Eye (tissue), 1 donor: ENCODE measurements around the gene CRHBP.
"Not testable (repeated sequence)": the region's sequence is repeated elsewhere in the genome, so short reads cannot be mapped to it uniquely, and the experiment has no call there.

Experiments
- DNase-seq: peaks from one replicate; pipeline ENCODE4 v3.0.0-alpha.2; 2015

The CRHBP gene, protein sequence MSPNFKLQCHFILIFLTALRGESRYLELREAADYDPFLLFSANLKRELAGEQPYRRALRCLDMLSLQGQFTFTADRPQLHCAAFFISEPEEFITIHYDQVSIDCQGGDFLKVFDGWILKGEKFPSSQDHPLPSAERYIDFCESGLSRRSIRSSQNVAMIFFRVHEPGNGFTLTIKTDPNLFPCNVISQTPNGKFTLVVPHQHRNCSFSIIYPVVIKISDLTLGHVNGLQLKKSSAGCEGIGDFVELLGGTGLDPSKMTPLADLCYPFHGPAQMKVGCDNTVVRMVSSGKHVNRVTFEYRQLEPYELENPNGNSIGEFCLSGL

DNA sequence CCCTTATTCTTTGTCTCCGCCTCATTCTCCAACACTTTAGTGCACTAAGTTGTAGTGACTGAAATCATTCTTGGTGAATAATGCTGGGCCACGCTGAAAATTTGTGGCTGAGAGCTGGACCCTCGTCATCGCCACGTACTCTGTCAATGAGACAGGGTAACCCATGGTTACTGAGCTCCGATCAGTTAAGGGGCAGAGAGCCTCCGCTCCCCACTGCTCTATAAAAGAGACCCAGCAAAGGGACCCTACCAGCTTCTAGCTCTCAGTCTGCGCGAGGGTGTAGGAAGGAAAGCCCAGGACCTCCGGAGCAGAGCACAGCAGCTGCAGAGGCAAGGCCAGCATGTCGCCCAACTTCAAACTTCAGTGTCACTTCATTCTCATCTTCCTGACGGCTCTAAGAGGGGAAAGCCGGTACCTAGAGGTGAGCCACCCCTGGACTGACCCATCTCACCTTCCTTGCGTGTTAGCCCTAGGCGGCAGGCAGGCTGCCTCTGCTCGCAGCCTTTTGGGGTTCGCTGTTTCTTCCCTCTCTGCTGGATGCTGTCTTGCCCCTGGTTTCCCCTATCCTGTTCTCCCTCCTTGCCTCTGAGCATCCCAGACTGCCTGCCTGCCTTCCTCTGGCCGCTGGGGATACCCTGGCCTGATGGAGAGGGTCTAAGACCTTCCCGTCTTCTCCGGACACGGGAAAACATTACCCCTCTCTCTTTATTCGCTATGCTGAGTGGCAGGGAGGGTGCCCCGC lies at the start of gene CRHBP:
Gene CRHBP (plus strand): TSS at position 251 of the 742 bp plus-strand sequence. CDS start 90 bp downstream, at position 341.
- DNase-seq = peak; percentile 14

DNA sequence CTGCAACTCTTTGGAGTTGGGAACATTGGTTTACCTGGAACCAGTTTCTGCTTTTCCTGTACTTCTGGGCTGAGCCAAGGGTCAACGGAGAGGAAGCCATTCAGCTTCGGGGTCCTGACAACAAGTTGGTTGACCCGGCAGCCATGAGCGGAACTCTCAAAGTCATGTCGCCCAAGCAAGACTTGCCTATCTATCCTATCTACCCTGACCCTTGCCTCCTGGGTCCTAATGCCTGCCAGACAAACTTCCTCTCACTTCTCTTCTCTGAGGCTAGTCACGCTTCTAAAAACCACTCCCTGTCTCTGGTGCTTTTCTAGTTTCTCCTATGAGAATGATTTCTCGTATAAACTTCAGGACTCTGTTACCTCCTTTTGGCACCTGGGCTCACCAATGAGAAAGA lies 44.7 kb upstream of the CRHBP start:
- no peak for DNase-seq

DNA sequence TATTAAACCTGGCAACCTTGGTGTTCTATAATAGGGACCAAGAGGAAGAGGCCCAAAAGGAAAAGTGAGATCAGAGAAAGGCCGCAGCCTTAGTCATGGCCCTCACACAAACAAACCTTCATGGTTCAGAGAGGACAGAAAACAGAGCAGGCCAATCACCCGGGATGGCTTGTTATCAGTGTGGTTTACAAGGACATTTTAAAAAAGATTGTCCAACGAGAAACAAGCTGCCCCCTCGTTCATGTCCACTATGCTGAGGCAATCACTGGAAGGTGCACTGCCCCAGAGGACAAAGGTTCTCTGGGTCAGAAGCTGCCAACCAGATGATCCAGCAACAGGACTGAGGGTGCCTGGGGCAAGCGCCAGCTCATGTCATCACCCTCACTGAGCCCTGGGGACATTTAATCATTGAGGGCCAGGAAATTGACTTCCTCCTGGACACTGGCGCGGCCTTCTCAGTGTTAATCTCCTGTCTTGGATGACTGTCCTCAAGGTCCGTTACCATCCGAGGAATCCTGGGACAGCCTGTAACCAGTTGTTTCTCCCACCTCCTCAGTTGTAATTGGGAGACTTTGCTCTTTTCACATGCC lies 42.4 kb upstream of the CRHBP start:
- not testable (repeated sequence) for DNase-seq

DNA sequence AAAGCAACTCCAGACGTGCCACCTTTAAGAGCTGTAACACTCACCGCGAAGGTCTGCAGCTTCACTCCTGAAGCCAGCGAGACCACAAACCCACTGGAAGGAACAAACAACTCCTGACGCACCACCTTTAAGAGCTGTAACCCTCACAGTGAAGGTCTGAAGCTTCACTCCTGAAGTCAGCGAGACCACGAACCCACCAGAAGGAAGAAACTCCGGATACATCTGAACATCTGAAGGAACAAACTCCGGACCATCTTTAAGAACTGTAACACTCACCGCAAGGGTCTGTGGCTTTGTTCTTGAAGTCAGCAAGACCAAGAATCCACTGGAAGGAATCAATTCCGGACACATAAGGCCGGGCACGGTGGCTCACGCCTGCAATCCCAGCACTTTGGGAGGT lies 38.2 kb upstream of the CRHBP start:
- not testable (repeated sequence) for DNase-seq

DNA sequence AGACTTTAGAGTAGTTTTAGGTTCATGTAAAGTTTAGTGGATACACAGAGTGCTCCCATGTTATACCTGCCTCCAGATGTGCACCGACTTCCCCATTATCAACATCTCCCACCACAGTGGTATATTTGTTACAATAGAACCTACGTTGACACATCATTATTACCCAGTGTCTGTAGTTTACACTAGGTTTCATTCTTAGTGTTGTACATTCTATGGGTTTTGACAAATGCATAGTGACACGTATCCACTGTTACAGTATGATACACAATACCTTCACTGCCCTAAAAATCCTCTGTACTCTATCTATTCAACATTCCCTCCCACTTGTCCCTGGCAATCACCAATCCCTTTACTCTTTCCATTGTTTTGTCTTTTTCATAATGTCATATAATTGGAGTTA lies 34.3 kb upstream of the CRHBP start:
- no peak for DNase-seq

DNA sequence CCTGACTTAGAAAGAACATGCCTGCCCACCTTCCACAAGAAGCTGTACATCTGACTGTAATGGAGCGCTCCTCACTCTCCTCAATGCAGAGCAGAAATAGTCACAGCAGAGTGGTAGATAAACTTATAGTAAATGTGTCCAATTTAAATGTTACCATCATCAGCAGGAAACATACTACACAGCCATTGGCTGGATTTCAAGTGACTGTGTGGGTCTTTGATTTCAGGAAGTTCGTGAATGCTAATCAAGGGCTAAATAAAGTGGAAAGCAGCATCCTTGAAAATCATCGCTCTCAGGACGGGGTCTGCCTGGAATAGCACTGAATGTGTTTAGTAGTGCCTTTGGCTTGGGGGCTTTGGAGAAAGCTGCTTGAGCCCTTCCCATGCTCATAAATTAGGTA lies 32.4 kb upstream of the CRHBP start:
- no peak for DNase-seq

DNA sequence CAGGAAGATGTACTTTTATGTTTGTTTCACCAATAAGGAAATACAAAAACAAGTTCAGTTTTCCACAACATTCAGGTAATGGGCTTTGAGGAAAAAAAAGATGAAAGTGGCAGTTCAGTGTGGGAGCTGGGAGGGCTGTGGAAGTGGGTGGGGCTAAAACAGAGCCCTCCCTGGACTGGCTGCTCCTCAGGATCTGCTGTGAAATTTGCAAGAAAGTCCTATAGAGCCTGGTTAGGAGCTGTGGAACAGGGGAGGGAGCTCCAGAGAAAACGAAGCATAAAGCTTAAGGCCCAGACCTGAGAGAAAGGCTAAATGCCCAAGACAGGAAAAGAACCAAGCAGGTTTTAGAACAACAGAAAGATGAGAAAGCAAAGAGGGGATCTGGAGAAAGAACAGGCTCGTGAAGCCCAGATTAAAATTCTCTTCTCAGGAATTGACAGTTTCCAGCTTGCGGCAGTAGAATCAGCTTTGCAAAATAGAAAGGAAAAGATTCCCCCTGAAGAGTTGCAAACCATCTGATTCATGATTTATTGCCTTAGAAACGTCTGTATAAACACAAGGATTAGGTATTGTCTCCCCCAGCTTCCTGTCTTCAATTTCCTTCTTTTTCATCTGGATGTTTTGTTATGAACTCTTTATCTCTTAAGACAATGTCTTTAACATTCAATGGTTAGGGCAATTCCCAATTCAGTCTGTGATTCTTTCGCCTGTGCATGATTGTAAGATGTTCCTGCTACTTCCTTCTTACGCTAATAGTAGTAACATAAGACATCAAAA lies 26.3 kb upstream of the CRHBP start:
- no peak for DNase-seq

DNA sequence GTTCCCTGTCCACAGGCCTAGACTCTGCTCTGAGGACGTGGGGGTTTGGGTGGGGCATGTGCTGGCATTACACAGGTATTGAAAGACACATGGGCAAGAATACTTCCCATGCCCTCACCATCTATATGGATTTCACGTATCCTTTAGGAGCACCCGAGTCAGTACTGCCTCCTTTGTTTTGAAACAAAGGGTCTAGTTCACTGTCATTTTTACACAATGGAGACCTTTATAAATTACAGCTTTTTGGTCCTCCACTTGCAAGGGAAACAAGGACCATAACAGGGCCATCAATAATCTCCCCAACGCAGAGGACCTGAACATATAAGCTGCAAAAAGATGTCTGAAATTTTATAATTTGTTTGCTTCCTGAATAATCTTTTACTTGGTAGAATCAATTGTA lies 24.9 kb upstream of the CRHBP start:
- no peak for DNase-seq

DNA sequence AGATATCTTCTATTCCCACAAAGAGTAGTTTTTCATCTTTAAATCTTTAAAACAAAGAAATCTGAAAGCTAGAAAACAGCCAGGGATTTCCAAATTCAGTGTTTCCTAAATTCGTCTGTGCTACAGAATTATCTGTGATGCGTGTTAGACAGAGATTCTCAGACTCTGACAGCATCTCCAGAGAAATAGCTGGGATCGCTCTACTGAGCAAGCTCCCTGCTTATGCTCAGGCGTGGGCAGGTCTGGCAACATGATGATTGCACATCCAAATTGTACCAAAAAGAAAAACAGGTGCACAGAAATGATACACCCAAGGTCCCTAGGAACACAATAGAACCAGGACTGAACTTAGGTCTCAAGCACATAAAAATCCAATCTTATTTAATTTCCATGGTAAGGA lies 22.8 kb upstream of the CRHBP start:
- DNase-seq = no peak

DNA sequence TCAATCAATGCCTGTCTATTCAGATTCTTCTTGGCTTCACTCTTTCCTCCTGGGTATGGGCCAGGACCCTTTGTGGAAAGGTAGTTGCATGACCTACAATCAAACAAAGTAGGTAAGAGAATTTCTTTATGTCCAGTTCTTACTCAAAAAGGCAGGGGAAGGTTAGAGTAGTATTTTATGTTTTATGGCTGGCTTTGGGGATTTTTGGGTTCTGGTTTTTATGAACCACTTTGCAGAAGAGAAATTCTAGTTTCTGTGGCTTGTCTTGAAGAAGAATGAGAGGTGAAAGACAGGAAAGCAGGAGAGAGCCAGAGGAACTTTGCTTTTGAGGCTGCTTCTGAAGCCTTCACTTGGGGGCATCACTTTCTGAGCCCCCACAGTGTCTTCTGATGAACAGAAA lies 14.7 kb upstream of the CRHBP start:
- DNase-seq = no peak

DNA sequence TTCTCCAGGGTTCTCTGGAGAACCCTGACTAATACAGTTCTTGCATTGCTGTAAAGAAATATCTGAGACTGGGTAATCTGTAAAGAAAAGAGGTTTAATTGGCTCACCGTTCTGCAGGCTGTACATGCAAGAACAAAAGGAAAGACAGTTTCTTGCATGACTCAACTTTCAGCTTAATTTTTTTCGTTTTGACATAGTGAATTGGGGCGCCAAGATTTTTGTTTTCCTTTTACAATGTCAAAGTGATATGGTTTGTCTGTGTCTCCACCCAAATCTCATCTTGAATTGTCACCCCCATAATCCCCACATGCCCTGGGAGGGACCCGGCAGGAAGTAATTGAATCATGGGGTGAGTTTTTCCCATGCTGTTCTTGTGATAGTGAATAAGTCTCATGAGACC lies 11.8 kb upstream of the CRHBP start:
- DNase-seq = no peak

DNA sequence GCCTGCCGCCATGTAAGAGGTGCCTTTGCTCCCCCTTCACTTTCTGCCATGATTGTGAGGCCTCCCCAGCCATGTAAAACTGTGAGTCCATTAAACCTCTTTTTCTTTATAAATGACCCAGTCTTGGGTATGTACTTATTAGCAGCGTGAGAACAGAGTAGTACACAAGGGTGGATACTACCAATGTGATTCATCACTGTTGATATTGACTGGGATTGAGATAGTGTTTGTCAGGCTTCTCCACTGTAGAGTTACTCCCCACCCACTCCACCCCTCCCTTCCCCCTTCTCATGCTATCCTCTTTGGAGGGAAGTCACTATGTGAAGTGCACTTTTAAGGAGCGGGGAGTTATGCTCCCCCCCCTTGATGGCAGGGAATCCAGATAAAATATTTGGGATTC lies 11.4 kb upstream of the CRHBP start:
- no peak for DNase-seq

DNA sequence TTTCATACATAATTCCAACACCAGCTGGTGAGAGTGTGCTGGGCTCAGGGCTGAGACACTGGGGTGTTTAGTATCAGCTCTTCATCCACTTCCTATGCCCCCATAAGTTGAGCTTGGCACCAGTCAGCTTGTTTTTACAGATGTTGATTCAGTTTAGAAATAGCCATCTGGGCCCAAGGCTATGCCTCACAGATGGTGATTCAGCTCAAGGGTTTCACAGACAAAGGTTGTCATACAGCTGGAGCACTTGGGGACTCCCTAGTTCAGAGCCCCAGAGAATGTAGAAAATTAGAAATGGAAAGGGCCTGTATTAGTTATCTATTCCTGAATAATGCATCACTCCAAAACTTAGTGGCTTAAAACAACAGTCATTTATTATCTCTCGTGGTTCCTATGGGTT lies 10.3 kb upstream of the CRHBP start:
- DNase-seq = peak; percentile 17

DNA sequence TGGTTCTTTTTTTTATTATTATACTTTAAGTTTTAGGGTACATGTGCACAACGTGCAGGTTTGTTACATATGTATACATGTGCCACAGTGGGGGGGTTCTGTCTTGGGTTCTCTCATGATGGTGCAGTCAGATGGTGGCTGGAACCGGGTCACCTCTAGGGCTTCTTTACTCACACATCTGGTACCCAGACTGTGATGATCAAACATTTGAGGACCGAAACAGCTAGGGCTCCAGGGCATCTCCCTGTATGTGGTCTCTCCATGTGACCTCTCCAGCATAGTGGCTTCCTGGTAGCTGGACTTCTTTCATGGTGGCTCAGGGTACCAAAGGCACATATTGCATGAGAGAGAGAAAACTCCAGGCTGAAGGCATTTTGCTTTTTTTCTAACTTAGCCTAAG lies 9.8 kb upstream of the CRHBP start:
- DNase-seq = no peak

DNA sequence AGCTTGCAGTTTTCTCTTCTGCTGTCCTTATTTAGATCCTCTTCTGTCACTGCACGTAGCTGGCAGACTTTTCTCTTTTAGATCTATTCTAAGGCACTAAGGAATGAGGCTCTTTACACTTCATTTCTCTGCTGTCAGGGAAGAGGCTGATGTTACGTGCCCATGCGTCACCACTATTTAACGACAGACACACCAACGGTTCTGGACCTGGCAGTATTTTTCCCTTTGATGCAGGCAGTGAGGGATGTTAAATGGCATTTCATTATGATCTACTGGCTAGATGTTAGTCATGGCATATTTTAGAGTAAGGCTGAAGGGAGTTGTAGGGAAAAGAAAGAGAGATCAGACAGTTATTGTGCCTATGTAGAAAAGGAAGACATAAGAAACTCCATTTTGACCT lies 8.2 kb upstream of the CRHBP start:
- DNase-seq = no peak

DNA sequence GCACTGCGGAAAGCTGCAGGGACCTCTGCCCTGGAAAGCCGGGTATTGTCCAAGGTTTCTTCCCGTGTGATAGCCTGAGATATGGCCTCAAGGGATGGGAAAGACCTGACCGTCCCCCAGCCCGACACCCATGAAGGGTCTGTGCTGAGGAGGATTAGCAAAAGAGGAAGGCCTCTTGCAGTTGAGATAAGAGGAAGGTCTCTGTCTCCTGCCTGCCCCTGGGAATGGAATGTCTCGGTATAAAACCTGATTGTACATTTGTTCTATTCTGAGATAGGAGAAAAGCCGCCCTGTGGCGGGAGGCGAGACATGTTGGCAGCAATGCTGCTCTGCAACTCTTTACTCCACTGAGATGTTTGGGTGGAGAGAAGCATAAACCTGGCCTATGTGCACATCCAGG lies 7.6 kb upstream of the CRHBP start:
- not testable (repeated sequence) for DNase-seq

DNA sequence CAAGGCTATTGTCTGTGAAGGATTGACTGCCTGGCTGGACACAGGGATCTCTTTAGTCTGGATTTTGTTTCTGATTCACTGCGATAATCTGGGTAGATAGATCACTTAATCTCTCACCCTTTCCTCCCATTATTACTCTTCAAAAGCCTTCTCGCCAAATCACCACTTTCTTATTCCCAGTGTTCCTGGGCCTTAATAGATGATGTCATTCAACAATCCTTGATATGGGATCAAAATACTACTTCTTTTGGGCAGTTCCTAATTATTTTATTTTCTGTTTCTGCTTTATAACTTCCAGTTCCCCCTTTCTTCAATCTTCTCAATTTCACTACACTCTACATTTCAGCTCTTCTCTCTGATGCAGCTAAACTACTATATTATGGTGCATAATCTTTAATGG lies 6.8 kb upstream of the CRHBP start:
- DNase-seq = no peak

DNA sequence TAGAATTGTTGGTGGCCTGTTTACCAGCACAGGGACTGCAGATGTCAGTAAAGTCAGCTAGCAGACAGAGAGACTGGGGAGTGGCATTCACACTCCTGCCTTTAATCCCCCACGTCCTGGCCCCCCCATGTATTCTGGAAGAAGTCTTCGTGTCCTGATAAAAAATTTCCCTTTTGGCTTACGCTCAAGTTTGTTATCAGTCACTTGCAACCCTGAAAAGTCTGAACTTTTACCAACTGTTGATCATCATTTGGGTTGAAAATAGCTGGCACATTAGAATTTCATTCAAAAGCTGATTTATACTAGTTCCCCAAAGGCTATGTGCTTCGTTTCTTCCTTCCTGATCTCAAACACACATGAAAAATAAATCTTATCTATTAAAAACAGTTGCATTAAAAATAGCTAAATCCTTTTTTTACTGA lies 5.8 kb upstream of the CRHBP start:
- no peak for DNase-seq

DNA sequence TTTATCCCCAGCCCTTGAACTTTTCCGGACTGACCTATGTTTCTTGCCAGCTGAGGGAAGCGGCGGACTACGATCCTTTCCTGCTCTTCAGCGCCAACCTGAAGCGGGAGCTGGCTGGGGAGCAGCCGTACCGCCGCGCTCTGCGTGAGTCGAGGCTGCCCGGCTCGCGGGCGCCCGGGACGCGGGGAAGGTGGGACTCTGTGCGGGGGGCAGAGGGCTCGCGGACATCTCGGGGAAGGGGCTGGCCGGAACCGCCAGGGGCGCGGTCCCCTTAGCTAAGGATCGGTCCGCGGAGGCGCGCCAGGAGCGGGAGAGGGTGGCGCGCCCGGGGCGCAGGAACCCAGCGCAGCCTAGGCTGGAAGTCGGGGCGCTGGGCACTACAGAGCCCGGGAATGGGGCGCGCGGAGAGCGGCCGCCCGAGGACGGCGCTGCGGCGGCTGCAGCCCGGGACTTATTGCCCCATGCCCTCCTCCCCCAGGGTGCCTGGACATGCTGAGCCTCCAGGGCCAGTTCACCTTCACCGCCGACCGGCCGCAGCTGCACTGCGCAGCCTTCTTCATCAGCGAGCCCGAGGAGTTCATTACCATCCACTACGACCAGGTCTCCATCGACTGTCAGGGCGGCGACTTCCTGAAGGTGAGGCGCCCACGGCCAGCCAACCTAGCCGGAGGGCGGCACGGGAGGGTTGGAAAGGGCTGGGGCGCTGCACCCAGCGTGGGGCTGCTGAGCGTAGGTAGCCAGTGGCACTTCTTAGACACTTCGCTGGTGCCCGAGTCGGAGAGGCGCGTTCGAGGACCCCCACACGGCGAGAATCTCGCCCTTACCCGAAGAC lies 922 bp downstream of the CRHBP start:
- peak; percentile 70 for DNase-seq

DNA sequence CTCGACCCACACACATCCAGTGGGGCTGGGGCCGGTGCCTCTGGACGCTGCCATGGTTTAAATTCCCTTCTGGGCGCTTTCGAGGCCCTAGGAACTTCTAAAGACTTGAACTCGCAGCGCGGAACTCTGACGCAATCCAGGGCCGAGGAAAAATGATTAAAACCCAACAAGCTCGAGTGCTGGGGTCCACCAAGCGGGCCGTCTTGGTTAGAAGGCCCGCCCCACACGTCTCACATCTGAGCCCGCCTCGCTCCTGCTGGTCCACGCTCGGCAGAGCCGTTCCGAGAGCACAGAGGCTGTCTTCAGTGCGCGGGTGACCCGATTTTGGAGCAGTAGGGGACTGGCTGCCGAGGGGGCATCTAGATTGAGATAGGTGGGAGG lies 1.5 kb downstream of the CRHBP start:
- DNase-seq = peak; percentile 44

DNA sequence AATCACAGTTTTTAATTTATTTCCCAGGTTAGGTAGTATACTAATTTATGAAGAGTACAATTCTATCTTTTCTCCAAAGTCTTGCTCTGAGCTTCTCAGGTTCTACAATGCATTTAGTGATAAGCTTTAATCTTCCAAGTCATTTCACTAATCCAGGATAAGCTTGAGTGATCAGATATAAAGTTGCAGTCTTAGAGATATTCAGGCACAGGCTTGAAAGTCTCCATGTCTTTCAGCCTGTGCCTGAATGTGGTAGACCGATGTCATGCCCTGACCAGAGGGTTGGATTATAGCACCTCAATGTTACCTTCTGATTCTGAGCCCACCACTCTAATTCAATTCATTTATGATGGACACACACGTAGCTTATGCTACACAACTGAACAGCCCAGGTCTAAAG lies 3.2 kb downstream of the CRHBP start:
- no peak for DNase-seq

DNA sequence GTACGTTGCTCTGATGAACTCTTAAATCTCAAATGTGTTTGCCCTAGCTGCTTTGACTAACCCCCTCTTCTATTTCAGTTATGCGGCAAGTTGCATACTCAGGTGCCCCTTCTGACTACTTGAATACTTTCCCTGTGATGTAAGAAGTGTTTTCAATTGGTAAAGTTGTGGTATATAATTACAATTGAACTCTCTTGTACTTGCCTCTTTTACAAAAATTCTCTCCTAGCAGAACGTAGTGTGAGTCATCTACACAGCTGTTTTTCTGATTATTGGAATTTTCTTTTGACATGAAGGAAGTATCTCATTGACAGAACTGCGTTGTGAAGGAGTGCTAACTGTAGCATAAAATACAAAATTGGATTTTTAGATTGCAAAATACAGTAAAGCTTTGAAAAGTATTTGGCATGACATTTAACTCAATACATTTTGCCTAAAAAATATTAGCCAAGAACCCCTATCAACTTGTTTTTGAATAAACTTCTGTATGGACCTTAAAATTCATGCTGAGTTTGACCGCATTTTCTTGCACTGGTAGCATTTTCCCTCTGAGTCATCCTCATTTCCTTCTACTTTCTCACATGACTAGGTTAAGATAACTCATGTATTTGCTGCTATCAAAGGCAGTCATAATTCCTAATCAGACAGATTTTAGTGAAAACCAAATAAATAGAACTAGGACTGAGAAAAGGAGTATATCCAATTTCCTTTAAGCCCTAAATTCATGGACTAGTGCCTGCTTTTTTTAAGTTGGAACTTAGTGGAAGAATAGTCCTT lies 6.3 kb downstream of the CRHBP start:
- DNase-seq = no peak
